ENCODE results near the gene C19orf38. TPM values are rescaled to one million over a fixed set of nuclear protein-coding genes. Genes with fewer than 3 reads are reported as not detected.
A peak's percentile ranks its signal among the peaks of the same experiment; 100 is the strongest.

Gene C19orf38
- total RNA-seq, 4 donors from 2014 or later = 0.97 to 3.6 (median 1.1) TPM; not detected in 1

DNA sequence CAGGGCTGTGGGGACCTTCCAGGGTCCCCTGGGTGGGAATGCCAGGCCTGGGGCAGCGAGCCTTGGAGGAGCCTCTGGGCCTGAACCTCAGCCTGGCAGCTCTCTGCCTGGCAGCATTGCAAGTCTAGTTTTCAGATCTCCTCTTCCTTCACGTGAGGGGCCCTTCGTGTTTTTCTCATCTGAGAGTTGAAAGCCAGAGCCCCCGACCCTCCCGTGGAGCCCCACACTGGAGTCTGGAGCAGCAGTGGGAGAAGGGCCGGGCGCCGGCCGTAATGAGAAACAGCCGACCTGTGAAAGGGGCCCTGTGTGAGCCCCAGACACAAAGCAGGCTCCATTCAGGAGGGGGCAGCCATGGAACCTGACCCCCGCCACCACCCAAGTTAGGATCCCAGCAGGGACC is 31.5 kb upstream of the C19orf38 start:
- DNase-seq (ENCODE audit: extremely low spot score) = no peak
- Histone ChIP-seq H3K4me3 (peak overlapping the region; percentile 38 to 50 (median 38)), H3K9me3 (no peaks in the 10 kb centered on the region), H3K27me3 (no peaks in the 10 kb centered on the region), H3K4me1 (peaks cover 4 to 32% (median 21%) of the 10 kb centered on the region in 4 donors), H3K36me3 (peaks cover 31 to 95% (median 87%) of the 10 kb centered on the region in 4 donors), H3K27ac (replicated peaks in 1 of 4) (peak overlapping the region; percentile 60 to 77 (median 68))
- 81% methylated on average over 10 of the region's 11 CpGs for WGBS
- TF ChIP-seq POLR2A (IDR thresholded peaks at IDR 0.05; ENCODE audit: low read depth) = no peak
- intact Hi-C loops (cut with DNase I) = no loop called here

DNA sequence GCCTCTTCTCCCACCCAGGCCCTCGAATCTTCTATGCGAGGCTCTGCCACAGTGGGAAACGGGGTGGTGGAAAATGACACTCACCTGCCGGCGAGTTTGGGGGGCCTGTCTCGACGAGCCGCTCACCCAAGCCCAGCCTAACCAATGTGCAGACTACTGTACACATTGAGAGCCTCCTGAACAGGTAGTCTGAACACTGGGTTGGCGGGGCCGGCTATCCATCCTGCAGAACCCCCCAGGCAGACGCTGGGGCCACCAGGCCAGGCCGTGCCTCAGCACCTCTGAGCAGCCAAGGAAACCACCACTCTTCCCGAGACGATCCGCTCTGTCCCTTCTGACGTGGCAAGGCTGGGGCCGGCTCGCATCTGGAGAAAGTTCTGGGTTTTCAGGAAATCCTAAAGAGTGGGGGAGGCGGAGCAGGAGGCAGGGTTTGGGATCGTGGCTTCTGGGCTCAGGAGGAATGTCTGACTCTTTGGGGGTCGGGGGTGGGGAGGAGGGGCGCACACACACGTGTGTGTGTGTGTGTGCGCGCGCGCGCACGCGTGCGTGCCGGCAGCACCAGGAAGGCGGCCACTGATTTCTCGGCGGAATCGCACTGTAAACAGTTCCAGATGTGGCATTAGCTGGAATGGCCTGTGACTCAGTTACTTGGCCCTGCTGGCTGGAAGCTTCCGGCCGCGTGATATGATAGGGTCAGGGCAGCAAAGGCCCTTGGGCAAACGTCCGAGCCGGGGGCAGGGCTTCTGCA is 30.8 kb upstream of the C19orf38 start:
- intact Hi-C loops (cut with DNase I) = no loop called here
- peak; percentile 38 to 39 for TF ChIP-seq POLR2AphosphoS5 (IDR thresholded peaks at IDR 0.05)
- TF ChIP-seq EP300 (IDR thresholded peaks at IDR 0.05) = no peak
- peaks cover 4 to 32% (median 21%) of the 10 kb centered on the region in 4 donors for H3K4me1 ChIP-seq
- 84% methylated on average over 28 of the region's 42 CpGs for WGBS
- peaks cover 35 to 95% (median 87%) of the 10 kb centered on the region in 4 donors for H3K36me3 ChIP-seq
- no peaks in the 10 kb centered on the region for H3K9me3 ChIP-seq
- no peak for DNase-seq (ENCODE audit: extremely low spot score)
- H3K4me3 ChIP-seq = peak overlapping the region; percentile 38 to 50 (median 38)
- no peaks in the 10 kb centered on the region for H3K27me3 ChIP-seq
- peak overlapping the region; percentile 60 to 77 (median 68) for H3K27ac ChIP-seq (replicated peaks in 1 of 4)

DNA sequence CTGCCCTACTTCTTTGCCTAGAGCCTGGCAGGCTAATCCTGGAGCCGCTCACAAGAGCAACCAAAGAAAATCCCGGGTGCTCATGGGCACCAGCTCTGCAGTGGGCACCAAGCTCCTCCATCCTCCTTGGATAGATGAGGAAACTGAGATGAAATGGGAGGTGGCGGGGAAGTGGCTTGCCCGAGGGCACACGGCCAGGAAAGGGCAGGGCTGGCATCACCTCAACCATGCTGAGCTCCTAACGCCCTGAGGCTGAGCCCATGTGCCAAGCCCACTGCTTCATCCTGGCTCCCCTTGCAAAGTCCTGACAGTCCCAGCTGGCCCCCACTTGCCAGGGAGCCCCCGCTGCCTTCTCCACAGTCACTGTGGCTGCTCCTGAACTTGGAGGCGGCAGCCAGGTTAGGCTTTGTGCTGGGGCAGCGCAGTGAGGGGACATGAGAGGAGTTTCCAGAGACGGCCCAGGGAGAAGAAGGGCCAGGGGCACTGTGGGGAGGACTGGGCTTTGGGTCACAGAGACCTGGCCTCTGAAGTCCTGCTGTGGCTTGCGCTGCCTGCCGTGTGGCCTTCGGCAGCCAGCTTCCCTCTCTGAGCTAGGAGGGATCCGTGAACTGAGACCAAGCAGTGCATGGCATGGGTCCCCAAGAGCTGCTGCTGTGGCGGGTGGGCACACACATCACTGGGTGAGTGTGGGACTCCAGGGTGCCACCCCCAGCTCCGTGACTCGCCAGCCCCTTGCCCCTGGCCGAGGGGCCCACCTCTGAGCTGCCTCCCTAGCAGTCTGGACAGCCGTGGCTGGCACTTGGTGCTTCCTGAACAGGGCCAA is 29.7 kb upstream of the C19orf38 start:
- 81% methylated on average over 8 of the region's 19 CpGs for WGBS
- TF ChIP-seq POLR2A (IDR thresholded peaks at IDR 0.05; ENCODE audit: low read depth) = no peak
- TF ChIP-seq, protein P1, sequence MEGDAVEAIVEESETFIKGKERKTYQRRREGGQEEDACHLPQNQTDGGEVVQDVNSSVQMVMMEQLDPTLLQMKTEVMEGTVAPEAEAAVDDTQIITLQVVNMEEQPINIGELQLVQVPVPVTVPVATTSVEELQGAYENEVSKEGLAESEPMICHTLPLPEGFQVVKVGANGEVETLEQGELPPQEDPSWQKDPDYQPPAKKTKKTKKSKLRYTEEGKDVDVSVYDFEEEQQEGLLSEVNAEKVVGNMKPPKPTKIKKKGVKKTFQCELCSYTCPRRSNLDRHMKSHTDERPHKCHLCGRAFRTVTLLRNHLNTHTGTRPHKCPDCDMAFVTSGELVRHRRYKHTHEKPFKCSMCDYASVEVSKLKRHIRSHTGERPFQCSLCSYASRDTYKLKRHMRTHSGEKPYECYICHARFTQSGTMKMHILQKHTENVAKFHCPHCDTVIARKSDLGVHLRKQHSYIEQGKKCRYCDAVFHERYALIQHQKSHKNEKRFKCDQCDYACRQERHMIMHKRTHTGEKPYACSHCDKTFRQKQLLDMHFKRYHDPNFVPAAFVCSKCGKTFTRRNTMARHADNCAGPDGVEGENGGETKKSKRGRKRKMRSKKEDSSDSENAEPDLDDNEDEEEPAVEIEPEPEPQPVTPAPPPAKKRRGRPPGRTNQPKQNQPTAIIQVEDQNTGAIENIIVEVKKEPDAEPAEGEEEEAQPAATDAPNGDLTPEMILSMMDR (IDR thresholded peaks at IDR 0.05) = no peak
- TF ChIP-seq POLR2AphosphoS5 (IDR thresholded peaks at IDR 0.05) = no peak
- no peak for TF ChIP-seq EP300 (IDR thresholded peaks at IDR 0.05)
- peaks cover 41 to 95% (median 89%) of the 10 kb centered on the region in 4 donors for H3K36me3 ChIP-seq
- peak overlapping the region in 3 of 4 donors; percentile 38 to 50 (median 39) for H3K4me3 ChIP-seq
- H3K27me3 ChIP-seq = no peaks in the 10 kb centered on the region
- H3K9me3 ChIP-seq = no peaks in the 10 kb centered on the region
- intact Hi-C loops (cut with DNase I) = no loop called here
- peaks cover 0 to 21% (median 14%) of the 10 kb centered on the region in 4 donors for H3K4me1 ChIP-seq
- DNase-seq (ENCODE audit: extremely low spot score) = no peak
- H3K27ac ChIP-seq (replicated peaks in 1 of 4) = peak overlapping the region; percentile 60 to 77 (median 68)

DNA sequence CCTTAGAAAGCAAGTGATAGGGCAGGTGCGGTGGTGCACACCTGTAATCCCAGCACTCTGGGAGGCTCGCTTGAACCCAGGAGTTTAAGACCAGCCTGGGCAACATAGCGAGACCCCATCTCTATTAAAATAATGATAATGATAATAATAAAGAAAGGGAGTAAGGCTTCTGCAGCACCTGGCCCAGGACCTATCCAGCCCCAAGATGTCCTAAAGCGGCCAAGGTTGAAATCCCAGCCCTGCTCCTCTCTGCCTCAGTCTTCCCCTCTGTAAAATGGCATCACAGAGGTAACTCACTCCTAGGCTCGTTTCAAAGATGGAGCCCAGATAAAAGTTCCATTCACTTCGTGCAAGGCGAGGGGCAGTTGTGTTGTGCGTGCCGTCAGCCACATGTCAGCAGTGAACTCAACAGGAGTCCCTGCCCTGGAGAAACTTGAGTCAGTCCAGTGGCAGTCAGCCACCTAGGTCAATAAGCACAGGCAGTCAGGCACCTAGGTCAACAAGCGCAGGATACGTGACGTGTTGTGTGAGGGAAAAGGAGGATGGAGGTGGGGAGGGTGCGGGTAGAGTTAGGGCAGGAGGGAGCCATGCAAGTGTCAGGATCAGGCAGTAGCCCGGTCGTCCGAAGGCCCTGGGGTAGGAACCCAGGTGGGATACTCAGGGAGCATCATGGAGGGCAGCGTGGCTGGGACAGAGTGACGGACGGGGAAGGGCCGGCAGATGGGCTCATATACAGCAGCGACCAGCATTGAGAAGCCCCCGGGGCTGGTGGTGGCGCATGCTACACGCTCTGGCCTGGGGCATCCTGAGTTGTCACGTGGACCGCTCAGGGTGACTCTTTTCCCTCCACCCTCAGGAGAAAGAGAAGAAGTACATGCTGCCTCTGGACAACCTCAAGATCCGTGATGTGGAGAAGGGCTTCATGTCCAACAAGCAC is 28.8 kb upstream of the C19orf38 start:
- no peaks in the 10 kb centered on the region for H3K9me3 ChIP-seq
- peaks cover 0 to 21% (median 14%) of the 10 kb centered on the region in 4 donors for H3K4me1 ChIP-seq
- DNase-seq (ENCODE audit: extremely low spot score) = no peak
- no peak overlapping the region for H3K27ac ChIP-seq (replicated peaks in 1 of 4)
- no peak overlapping the region for H3K4me3 ChIP-seq
- WGBS = 96% methylated on average over 23 of the region's 27 CpGs
- peaks cover 49 to 95% (median 92%) of the 10 kb centered on the region in 4 donors for H3K36me3 ChIP-seq
- H3K27me3 ChIP-seq = no peaks in the 10 kb centered on the region
- TF ChIP-seq POLR2A (IDR thresholded peaks at IDR 0.05; ENCODE audit: low read depth) = no peak
- no peak for TF ChIP-seq POLR2AphosphoS5 (IDR thresholded peaks at IDR 0.05)
- TF ChIP-seq, protein P1 (IDR thresholded peaks at IDR 0.05) = no peak
- no peak for TF ChIP-seq EP300 (IDR thresholded peaks at IDR 0.05)
- intact Hi-C loops (cut with DNase I) = no loop called here

DNA sequence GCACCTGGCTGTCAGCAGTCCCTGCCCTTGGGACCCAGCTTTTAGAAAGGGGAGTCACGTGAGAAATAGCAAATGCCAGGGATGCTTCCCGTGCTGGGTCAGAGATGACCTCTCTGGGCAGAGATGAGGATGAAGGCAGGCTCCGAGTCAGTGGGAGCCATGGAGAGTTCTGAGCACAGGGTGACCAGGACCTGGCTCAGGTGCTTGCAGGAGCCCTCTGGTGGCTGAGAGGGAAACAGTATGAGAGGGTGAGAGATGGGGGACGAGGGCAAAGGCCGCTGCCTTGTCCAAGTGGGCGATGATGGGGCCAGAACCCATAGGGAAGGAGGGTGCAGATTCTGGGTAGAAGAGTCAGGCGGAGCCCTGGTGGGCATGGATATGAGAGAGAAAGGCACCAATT is 28.0 kb upstream of the C19orf38 start:
- Histone ChIP-seq H3K4me3 (no peak overlapping the region), H3K9me3 (no peaks in the 10 kb centered on the region), H3K4me1 (peaks cover 0 to 21% (median 14%) of the 10 kb centered on the region in 4 donors), H3K27me3 (no peaks in the 10 kb centered on the region), H3K36me3 (peaks cover 49 to 95% (median 92%) of the 10 kb centered on the region in 4 donors), H3K27ac (replicated peaks in 1 of 4) (no peak overlapping the region)
- WGBS = 90% methylated on average over 7 of the region's 7 CpGs
- intact Hi-C loops (cut with DNase I) = no loop called here
- TF ChIP-seq, protein P1 (IDR thresholded peaks at IDR 0.05) = peak in 1 of 3 experiments; percentile 9
- no peak for TF ChIP-seq POLR2AphosphoS5 (IDR thresholded peaks at IDR 0.05)
- no peak for DNase-seq (ENCODE audit: extremely low spot score)

All from esophagus muscularis mucosa (tissue), 4 donors.